ENCODE measurements around the gene EYS.
A peak's percentile ranks its signal among the peaks of the same experiment; 100 is the strongest.
"Not testable (repeated sequence)": the region's sequence is repeated elsewhere in the genome, so short reads cannot be mapped to it uniquely, and the experiment has no call there.

EYS gene

GRCh38 chr6:64266351-64266821 is 1440.6 kb downstream of the EYS start:
- DNase-seq: no peak

- DNase-seq: no peak
These were observed 1443.2 kb downstream of the EYS start for GRCh38 chr6:64263778-64264177.

- no peak for DNase-seq
These were observed 1447.7 kb downstream of the EYS start for GRCh38 chr6:64259372-64259771.

- no peak for DNase-seq
These were observed 1448.3 kb downstream of the EYS start for GRCh38 chr6:64258752-64259151.

GRCh38 chr6:64258302-64258701 is 1448.7 kb downstream of the EYS start:
- DNase-seq: no peak

GRCh38 chr6:64257586-64257985 is 1449.4 kb downstream of the EYS start:
- no peak for DNase-seq

- no peak for DNase-seq
These were observed 1450.5 kb downstream of the EYS start for GRCh38 chr6:64256483-64256882.

- DNase-seq: no peak
These were observed 1452.0 kb downstream of the EYS start for GRCh38 chr6:64255000-64255399.

- DNase-seq: no peak
These were observed 1452.5 kb downstream of the EYS start for GRCh38 chr6:64254558-64254957.

- no peak for DNase-seq
These were observed 1454.8 kb downstream of the EYS start for GRCh38 chr6:64252256-64252655.

GRCh38 chr6:64250126-64250525 is 1456.9 kb downstream of the EYS start:
- DNase-seq: peak; percentile 10

GRCh38 chr6:64249115-64249514 is 1457.9 kb downstream of the EYS start:
- DNase-seq: no peak

GRCh38 chr6:64243618-64244017 is 1463.4 kb downstream of the EYS start:
- DNase-seq: no peak

- not testable (repeated sequence) for DNase-seq
These were observed 1468.1 kb downstream of the EYS start for GRCh38 chr6:64238908-64239307.

GRCh38 chr6:64238071-64238470 is 1469.0 kb downstream of the EYS start:
- DNase-seq: no peak

- no peak for DNase-seq
These were observed 1473.3 kb downstream of the EYS start for GRCh38 chr6:64233746-64234145.

- DNase-seq: no peak
These were observed 1475.1 kb downstream of the EYS start for GRCh38 chr6:64231928-64232327.

GRCh38 chr6:64230530-64230929 is 1476.5 kb downstream of the EYS start:
- no peak for DNase-seq

GRCh38 chr6:64227863-64228262 is 1479.2 kb downstream of the EYS start:
- DNase-seq: no peak

GRCh38 chr6:64225503-64225902 is 1481.5 kb downstream of the EYS start:
- no peak for DNase-seq

- DNase-seq: no peak
These were observed 1482.2 kb downstream of the EYS start for GRCh38 chr6:64224819-64225218.

GRCh38 chr6:64221776-64222175 is 1485.2 kb downstream of the EYS start:
- no peak for DNase-seq

GRCh38 chr6:64220801-64221200 is 1486.2 kb downstream of the EYS start:
- no peak for DNase-seq

- no peak for DNase-seq
These were observed 1489.1 kb downstream of the EYS start for GRCh38 chr6:64217721-64218620.

GRCh38 chr6:64214373-64214772 is 1492.7 kb downstream of the EYS start:
- DNase-seq: no peak
